HG03432 (cell line): ENCODE results near the gene PJA1.

ENCODE experiments used
- ATAC-seq: cut with Tn5 transposase; IDR thresholded peaks from one replicate; pipeline ENCODE4 v1.9.1; 2021; ENCODE audit warnings: mild to moderate bottlenecking, moderate library complexity; ENCODE audit not compliant: unreplicated experiment

The PJA1 gene

GRCh38 chrX:69165087-69165651 is at the start of gene PJA1:
Gene PJA1, minus strand, starts transcription at chrX:69165453. Its CDS starts 2,380 bp downstream, at chrX:69163073.
- ATAC-seq = peak; percentile 94

GRCh38 chrX:69214463-69214862 is 49.2 kb upstream of the PJA1 start:
- no peak for ATAC-seq

- ATAC-seq = no peak
These were observed 46.4 kb upstream of the PJA1 start for GRCh38 chrX:69211701-69212100.

- ATAC-seq = no peak
These were observed 45.3 kb upstream of the PJA1 start for GRCh38 chrX:69210581-69210980.

GRCh38 chrX:69207216-69207615 is 42.0 kb upstream of the PJA1 start:
- ATAC-seq = no peak

- no peak for ATAC-seq
These were observed 38.4 kb upstream of the PJA1 start for GRCh38 chrX:69203638-69204037.

- ATAC-seq = no peak
These were observed 32.4 kb upstream of the PJA1 start for GRCh38 chrX:69197690-69198089.

- ATAC-seq = no peak
These were observed 31.4 kb upstream of the PJA1 start for GRCh38 chrX:69196666-69197065.

GRCh38 chrX:69195810-69196209 is 30.6 kb upstream of the PJA1 start:
- ATAC-seq = no peak

- no peak for ATAC-seq
These were observed 29.9 kb upstream of the PJA1 start for GRCh38 chrX:69195192-69195591.

- ATAC-seq = no peak
These were observed 27.4 kb upstream of the PJA1 start for GRCh38 chrX:69192603-69193002.

- no peak for ATAC-seq
These were observed 24.5 kb upstream of the PJA1 start for GRCh38 chrX:69189576-69190371.

GRCh38 chrX:69186651-69187050 is 21.4 kb upstream of the PJA1 start:
- ATAC-seq = no peak

- ATAC-seq = no peak
These were observed 20.6 kb upstream of the PJA1 start for GRCh38 chrX:69185886-69186285.

- no peak for ATAC-seq
These were observed 19.9 kb upstream of the PJA1 start for GRCh38 chrX:69185141-69185540.

GRCh38 chrX:69182818-69183380 is 17.6 kb upstream of the PJA1 start:
- ATAC-seq = no peak

- ATAC-seq = no peak
These were observed 14.2 kb upstream of the PJA1 start for GRCh38 chrX:69179380-69179911.

GRCh38 chrX:69178592-69178991 is 13.3 kb upstream of the PJA1 start:
- no peak for ATAC-seq

- ATAC-seq = no peak
These were observed 12.4 kb upstream of the PJA1 start for GRCh38 chrX:69177511-69178162.

GRCh38 chrX:69176053-69176452 is 10.8 kb upstream of the PJA1 start:
- ATAC-seq = no peak

- ATAC-seq = no peak
These were observed 8.7 kb upstream of the PJA1 start for GRCh38 chrX:69173906-69174305.

GRCh38 chrX:69172937-69173336 is 7.7 kb upstream of the PJA1 start:
- ATAC-seq = no peak
